B cell (primary cell): ENCODE measurements around the gene MPL. TPM values are rescaled to one million over a fixed set of nuclear protein-coding genes. Genes with fewer than 3 reads are reported as not detected.

Experiments
- ATAC-seq: fragments of 200-7000 bp; cut with Tn5 transposase; one replicate; pipeline ENCODE4 v1.10.0; 2021; ENCODE audit warnings: low read depth, mild to moderate bottlenecking, moderate number of reproducible peaks, moderate library complexity
- CTCF ChIA-PET: fragments of 350-600 bp; sonication (Branson Sonifier 250); formaldehyde crosslinking; loops from one replicate; lab custom pipeline; 2021; ENCODE audit warnings: antibody characterized with exemption, inconsistent platforms; lab: Charles Lee
- POLR2A ChIA-PET: fragments of 350-600 bp; sonication (Branson Sonifier 250); formaldehyde crosslinking; loops from one replicate; lab custom pipeline; 2021; ENCODE audit warnings: antibody characterized with exemption; lab: Charles Lee
- DNase-seq: peaks from one replicate; pipeline ENCODE4 v3.0.0; 2013
- H2AFZ ChIP-seq: 2 replicates; pipeline ENCODE4 v1.6.1; 2012; ENCODE audit warnings: mild to moderate bottlenecking, low read depth, low read length; ENCODE audit not compliant: insufficient read depth, poor library complexity, severe bottlenecking
- H3K27ac ChIP-seq, 2 donors: 1 replicate in 1 of 2; 2 replicates in 1 of 2; pipeline ENCODE4 v1.5.1; 2012 to 2013; ENCODE audit warnings: low read length in 2 of 2, mild to moderate bottlenecking in 2 of 2, moderate library complexity in 1 of 2
- H3K27me3 ChIP-seq, 4 experiments: fragments of 200-600 bp in 1 of 4; sonication (generic) in 1 of 4; replicated peaks in 1 of 4; 1 replicate in 2 of 4; 2 replicates in 2 of 4; pipeline versions ENCODE4 v1.6.1 to v1.7.0; 2013 to 2016; ENCODE audit warnings: low read length in 3 of 4, mild to moderate bottlenecking in 2 of 4, mixed read lengths in 1 of 4, moderate library complexity in 1 of 4; ENCODE audit not compliant: insufficient read depth in 4 of 4, control insufficient read depth in 3 of 4; ENCODE audit errors: control extremely low read depth in 1 of 4
- H3K36me3 ChIP-seq, 2 experiments: replicated peaks in 1 of 2; 1 replicate in 1 of 2; 2 replicates in 1 of 2; pipeline versions ENCODE4 v1.6.1 to v1.7.1; 2013; ENCODE audit warnings: low read length in 1 of 2; ENCODE audit not compliant: insufficient read depth in 2 of 2, control insufficient read depth in 1 of 2; ENCODE audit errors: control extremely low read depth in 1 of 2, extremely low read depth in 1 of 2
- H3K4me1 ChIP-seq, 2 donors: fragments of 200-600 bp in 1 of 2; sonication (generic) in 1 of 2; 1 replicate in 1 of 2; 2 replicates in 1 of 2; pipeline versions ENCODE4 v1.5.1 to v1.6.1; 2013 to 2017; ENCODE audit warnings: low read length in 2 of 2; ENCODE audit not compliant: control insufficient read depth in 2 of 2, insufficient read depth in 2 of 2
- H3K4me2 ChIP-seq: replicated peaks from 2 replicates; pipeline ENCODE3; 2012; ENCODE audit warnings: mild to moderate bottlenecking, low read depth, low read length; ENCODE audit not compliant: poor library complexity, severe bottlenecking
- H3K4me3 ChIP-seq, 5 experiments: fragments of 200-600 bp in 1 of 5; sonication (generic) in 1 of 5; 1 replicate in 3 of 5; 2 replicates in 2 of 5; pipeline versions ENCODE4 v1.5.1 to v1.7.0; 2011 to 2016; ENCODE audit warnings: low read length in 4 of 5, mild to moderate bottlenecking in 4 of 5, low read depth in 2 of 5, control low read depth in 1 of 5, moderate library complexity in 1 of 5; ENCODE audit not compliant: insufficient read depth in 1 of 5; ENCODE audit errors: control extremely low read depth in 1 of 5, extremely low read depth in 1 of 5
- H3K79me2 ChIP-seq: fragments of 200-600 bp; sonication (generic); one replicate; pipeline ENCODE4 v1.6.0; 2016; ENCODE audit warnings: low read length; ENCODE audit not compliant: control insufficient read depth, insufficient read depth
- H3K9ac ChIP-seq: fragments of 200-600 bp; sonication (generic); 2 replicates; pipeline ENCODE4 v1.6.1; 2017; ENCODE audit warnings: mild to moderate bottlenecking, low read length, moderate library complexity
- H3K9me3 ChIP-seq, 3 donors: one replicate each; pipeline versions ENCODE4 v1.6.1 to v1.7.1; 2013; ENCODE audit warnings: low read length in 2 of 3; ENCODE audit not compliant: control insufficient read depth in 2 of 3, insufficient read depth in 1 of 3; ENCODE audit errors: control extremely low read depth in 1 of 3
- H4K20me1 ChIP-seq: 2 replicates; pipeline ENCODE4 v1.6.0; 2012; ENCODE audit warnings: mild to moderate bottlenecking, low read length; ENCODE audit not compliant: insufficient read depth, control insufficient read depth, poor library complexity, severe bottlenecking
- H3K27ac Mint-ChIP-seq: one replicate; pipeline ENCODE4 v1.8.0; 2021; ENCODE audit warnings: mixed read lengths
- H3K27me3 Mint-ChIP-seq: one replicate; pipeline ENCODE4 v1.8.0; 2021; ENCODE audit warnings: mixed read lengths
- H3K4me1 Mint-ChIP-seq: one replicate; pipeline ENCODE4 v1.8.0; 2021; ENCODE audit warnings: mixed read lengths
- H3K4me3 Mint-ChIP-seq: one replicate; pipeline ENCODE4 v1.8.0; 2021; ENCODE audit warnings: mixed read lengths
- H3K9me3 Mint-ChIP-seq: one replicate; pipeline ENCODE4 v1.8.0; 2022; ENCODE audit warnings: mixed read lengths; ENCODE audit not compliant: insufficient read depth
- CTCF ChIP-seq: fragments of 200-600 bp; IDR thresholded peaks from one replicate; pipeline ENCODE4 v1.8.0; 2022; ENCODE audit warnings: antibody characterized with exemption, mild to moderate bottlenecking
- EZH2 ChIP-seq: IDR thresholded peaks from 2 replicates; pipeline ENCODE4 v1.6.1; 2012; ENCODE audit warnings: borderline replicate concordance, low read depth, mild to moderate bottlenecking, moderate library complexity, low read length; ENCODE audit not compliant: insufficient read depth, poor library complexity, severe bottlenecking
- WGBS: methylation state at CpG from one replicate; pipeline ENCODE4 v1.1.5; 2013; ENCODE audit warnings: missing lambda C conversion rate; ENCODE audit not compliant: insufficient coverage; 5-methylcytosine and 5-hydroxymethylcytosine counted together
- intact Hi-C: fragments of 100-400 bp; cut with micrococcal nuclease; formaldehyde crosslinking; loops from one replicate; pipeline ENCODE4 v1.10.0; 2022
- polyA plus RNA-seq: library from polyadenylated mRNA; depleted of rRNA; stranded (reverse); fragments of >200 nt; gene quantifications from 2 replicates; pipeline ENCODE4 v1.2.3, GENCODE V29; 2012
- total RNA-seq, 2 donors: library from RNA; stranded (reverse); fragments of 120-200 nt in 1 of 2; gene quantifications; 1 replicate in 1 of 2; 2 replicates in 1 of 2; pipeline versions ENCODE4 v1.2.3 to v1.2.4, GENCODE V29; 2013 to 2022

The MPL gene
- total and polyA plus RNA-seq, 2 donors (not counting 1 experiment from before 2014, with no cell fraction given), result not detected

- TF ChIP-seq EZH2, result no peak
- no peak for TF ChIP-seq CTCF
- Histone ChIP-seq H3K4me1 (no peaks in the 10 kb centered on the region), H3K4me2 (no peak overlapping the region), H4K20me1 (peaks cover 5% of the 10 kb centered on the region), H3K4me3 (no peak overlapping the region), H3K27ac (no peak overlapping the region), H3K9ac (no peak overlapping the region), H3K9me3 (no peaks in the 10 kb centered on the region), H2AFZ (no peak overlapping the region), H3K36me3 (peaks cover 0 to 16% of the 10 kb centered on the region in 2 experiments), H3K27me3 (no peaks in the 10 kb centered on the region), H3K79me2 (peaks cover 3% of the 10 kb centered on the region)
- WGBS, result no CpG with 5 or more reads among the region's 1 CpG
- POLR2A ChIA-PET, result no interaction called here
- intact Hi-C loops, result no loop called here
- DNase-seq, result no peak
- H3K27ac Mint-ChIP-seq, result no peak overlapping the region
- CTCF ChIA-PET, result interaction anchor here (1.5 kb wide), 1 partner anchor 151 kb away, joined by 3 read pairs; no protein-coding TSS in a partner anchor
- no peaks in the 10 kb centered on the region for H3K27me3 Mint-ChIP-seq
- no peak overlapping the region for H3K4me3 Mint-ChIP-seq
- H3K9me3 Mint-ChIP-seq, result no peaks in the 10 kb centered on the region
- H3K4me1 Mint-ChIP-seq, result no peaks in the 10 kb centered on the region
- no peak for ATAC-seq
Measured at GRCh38 chr1:43377831-43378230, 40.2 kb downstream of the MPL start.

GRCh38 chr1:43379476-43379875, 41.9 kb downstream of the MPL start:
- WGBS, result 100% methylated on average over 1 of the region's 1 CpG
- DNase-seq, result no peak
- Histone ChIP-seq H3K36me3 (peaks cover 2 to 31% of the 10 kb centered on the region in 2 experiments), H3K4me2 (no peak overlapping the region), H2AFZ (no peak overlapping the region), H3K79me2 (peaks cover 3% of the 10 kb centered on the region), H3K27me3 (no peaks in the 10 kb centered on the region), H4K20me1 (peaks cover 5% of the 10 kb centered on the region), H3K27ac (no peak overlapping the region), H3K9me3 (no peaks in the 10 kb centered on the region), H3K4me3 (no peak overlapping the region), H3K9ac (no peak overlapping the region), H3K4me1 (no peaks in the 10 kb centered on the region)
- CTCF ChIA-PET, result no interaction called here
- intact Hi-C loops, result no loop called here
- POLR2A ChIA-PET, result no interaction called here
- no peak for ATAC-seq
- Mint-ChIP-seq H3K9me3 (no peaks in the 10 kb centered on the region), H3K27ac (no peak overlapping the region), H3K4me1 (no peaks in the 10 kb centered on the region), H3K27me3 (no peaks in the 10 kb centered on the region), H3K4me3 (no peak overlapping the region)
- TF ChIP-seq EZH2 (no peak), CTCF (no peak)
